H1 (cell line): ENCODE measurements around the gene ANKRD6.

ENCODE experiments used
- CEBPB ChIP-seq: IDR thresholded peaks from 2 replicates; pipeline ENCODE4 v1.6.1; 2012; ENCODE audit warnings: low read depth, low read length
- MAFK ChIP-seq: IDR thresholded peaks from 2 replicates; pipeline ENCODE4 v1.6.1; 2012; ENCODE audit warnings: low read depth, mild to moderate bottlenecking, improper control_type of control experiment, low read length
- MAX ChIP-seq: IDR thresholded peaks from 2 replicates; pipeline ENCODE4 v1.6.1; 2012; ENCODE audit warnings: inconsistent platforms
- TBP ChIP-seq: IDR thresholded peaks from 2 replicates; pipeline ENCODE4 v1.6.1; 2011; ENCODE audit warnings: low read depth, low read length, improper control_type of control experiment
- TF ChIP-seq, protein P1 (sequence below), 3 experiments: IDR thresholded peaks; 1 replicate in 2 of 3; 2 replicates in 1 of 3; pipeline versions ENCODE4 v1.5.1 to v1.6.1; 2011; ENCODE audit warnings: low read length in 3 of 3, mild to moderate bottlenecking in 3 of 3, inconsistent platforms in 2 of 3, low read depth in 1 of 3, moderate library complexity in 1 of 3; ENCODE audit not compliant: insufficient read depth in 1 of 3; ENCODE audit errors: control extremely low read depth in 1 of 3

- TF ChIP-seq MAX (no peak), MAFK (no peak), CEBPB (no peak), TBP (no peak)
- TF ChIP-seq, protein P1, sequence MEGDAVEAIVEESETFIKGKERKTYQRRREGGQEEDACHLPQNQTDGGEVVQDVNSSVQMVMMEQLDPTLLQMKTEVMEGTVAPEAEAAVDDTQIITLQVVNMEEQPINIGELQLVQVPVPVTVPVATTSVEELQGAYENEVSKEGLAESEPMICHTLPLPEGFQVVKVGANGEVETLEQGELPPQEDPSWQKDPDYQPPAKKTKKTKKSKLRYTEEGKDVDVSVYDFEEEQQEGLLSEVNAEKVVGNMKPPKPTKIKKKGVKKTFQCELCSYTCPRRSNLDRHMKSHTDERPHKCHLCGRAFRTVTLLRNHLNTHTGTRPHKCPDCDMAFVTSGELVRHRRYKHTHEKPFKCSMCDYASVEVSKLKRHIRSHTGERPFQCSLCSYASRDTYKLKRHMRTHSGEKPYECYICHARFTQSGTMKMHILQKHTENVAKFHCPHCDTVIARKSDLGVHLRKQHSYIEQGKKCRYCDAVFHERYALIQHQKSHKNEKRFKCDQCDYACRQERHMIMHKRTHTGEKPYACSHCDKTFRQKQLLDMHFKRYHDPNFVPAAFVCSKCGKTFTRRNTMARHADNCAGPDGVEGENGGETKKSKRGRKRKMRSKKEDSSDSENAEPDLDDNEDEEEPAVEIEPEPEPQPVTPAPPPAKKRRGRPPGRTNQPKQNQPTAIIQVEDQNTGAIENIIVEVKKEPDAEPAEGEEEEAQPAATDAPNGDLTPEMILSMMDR (IDR thresholded peaks at IDR 0.05; ENCODE audit: control extremely low read depth in 1 of 3, insufficient read depth in 1 of 3, low read depth in 1 of 3, low read length in 3 of 3): no peak
Measured at GRCh38 chr6:89582669-89583325, 149.8 kb downstream of the ANKRD6 start.
